NCI-H526 treated with DMSO at 0.1 percent for 48 hours (cell line): ENCODE results near the gene ELOVL4.
A peak's percentile ranks its signal among the peaks of the same experiment; 100 is the strongest.

Experiments used
- DNase-seq: peaks from one replicate; lab custom pipeline; 2025; lab: John Stamatoyannopoulos, UW

ELOVL4 gene

DNA sequence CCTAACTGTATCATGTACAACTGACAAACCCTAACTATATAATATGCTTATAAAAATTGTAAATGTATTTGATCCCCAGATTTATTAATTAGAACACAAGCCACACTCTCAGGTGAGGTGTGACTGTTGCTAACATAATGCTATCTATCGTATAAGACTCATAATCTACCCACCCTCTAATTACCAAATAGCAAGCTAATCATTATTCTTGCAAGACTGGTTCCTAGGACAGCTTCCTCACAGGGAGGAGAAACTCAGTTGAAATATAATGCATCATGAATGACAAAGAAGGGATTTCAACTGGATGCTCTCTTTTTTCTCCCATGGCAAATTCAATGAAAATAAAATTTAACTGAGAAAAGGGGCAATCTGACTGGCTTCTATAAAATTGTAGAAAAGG lies 35.4 kb downstream of the ELOVL4 start:
- no peak for DNase-seq

GRCh38 chr6:79909517-79909916 lies 37.8 kb downstream of the ELOVL4 start:
- no peak for DNase-seq

DNA sequence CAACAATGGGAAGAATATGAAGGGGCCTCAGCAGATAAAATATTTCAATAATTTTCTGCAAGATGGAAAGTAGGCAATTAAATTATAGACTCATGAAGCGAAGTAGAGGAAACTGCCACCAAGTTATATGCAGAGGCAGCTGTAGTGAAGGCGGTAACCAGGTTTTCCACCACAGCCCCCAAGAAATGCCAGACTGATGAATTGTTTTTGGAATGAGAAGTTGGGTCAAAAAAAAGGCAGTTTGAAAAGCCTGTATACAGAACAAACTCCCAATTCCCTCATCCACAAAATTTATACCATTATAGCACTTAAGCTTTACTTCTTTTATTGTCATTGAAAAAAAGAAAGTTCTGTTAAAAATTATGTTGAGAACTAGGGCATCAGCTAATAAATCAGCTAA lies 45.3 kb downstream of the ELOVL4 start:
- DNase-seq, result no peak

- DNase-seq, result no peak
These were observed 49.3 kb downstream of the ELOVL4 start for GRCh38 chr6:79898076-79898475.

DNA sequence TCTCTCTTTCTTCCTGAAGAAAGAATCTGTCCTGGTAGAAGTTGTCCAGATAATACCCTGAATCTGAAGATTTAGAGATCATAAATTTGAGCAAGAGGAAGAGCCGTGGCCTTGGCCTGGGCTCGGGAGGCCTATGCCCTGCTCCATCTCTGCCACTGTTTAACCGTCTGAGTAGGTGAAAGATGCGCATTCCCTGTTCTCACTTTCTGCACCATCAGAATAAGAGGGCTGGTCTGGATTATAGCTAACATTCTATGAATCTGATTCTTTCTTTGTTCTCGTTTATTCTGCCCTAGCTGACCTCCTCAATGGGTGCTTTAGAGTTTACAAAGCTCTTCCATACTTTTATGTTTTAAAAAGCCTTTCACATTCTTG lies 51.3 kb downstream of the ELOVL4 start:
- no peak for DNase-seq

- DNase-seq, result no peak
These were observed 51.8 kb downstream of the ELOVL4 start for GRCh38 chr6:79895382-79896074.

DNA sequence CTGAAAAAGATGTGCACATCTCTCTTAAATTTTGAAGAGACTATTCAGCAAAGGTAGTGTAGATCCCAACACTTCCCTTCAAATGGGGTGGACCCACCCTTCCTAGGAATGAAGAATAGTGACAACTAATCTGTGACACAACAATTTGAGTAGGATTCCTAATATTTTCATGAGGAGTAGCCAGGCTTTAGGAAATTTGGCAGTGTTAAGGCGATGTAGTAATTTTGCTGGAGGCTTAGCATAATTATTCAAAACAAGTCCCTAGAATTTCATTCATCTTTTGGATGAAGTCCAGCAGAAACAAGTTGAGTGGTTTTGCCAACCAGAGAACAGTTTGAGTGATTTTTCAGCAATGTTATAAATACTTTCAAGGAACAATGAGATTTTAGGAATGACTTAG lies 52.4 kb downstream of the ELOVL4 start:
- DNase-seq, result no peak

DNA sequence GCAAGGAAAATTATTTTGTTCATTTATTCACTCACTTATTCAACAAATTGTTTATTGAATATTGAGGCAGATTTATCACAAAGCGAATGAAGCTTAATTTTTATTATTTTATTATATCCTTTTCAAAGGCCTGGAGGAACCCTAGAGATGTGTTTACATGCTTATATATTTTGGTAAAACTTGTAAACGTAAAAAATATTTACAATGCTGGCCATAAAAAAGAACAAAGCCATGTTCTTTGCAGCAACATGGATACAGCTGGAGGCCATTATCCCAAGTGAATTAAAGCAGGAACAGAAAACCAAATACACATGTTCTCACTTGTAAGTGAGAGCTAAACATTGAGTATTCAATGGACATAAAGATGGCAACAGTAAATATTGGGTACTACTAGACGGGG lies 58.8 kb downstream of the ELOVL4 start:
- DNase-seq, result no peak

- DNase-seq, result no peak
These were observed 69.1 kb downstream of the ELOVL4 start for GRCh38 chr6:79878142-79878748.

DNA sequence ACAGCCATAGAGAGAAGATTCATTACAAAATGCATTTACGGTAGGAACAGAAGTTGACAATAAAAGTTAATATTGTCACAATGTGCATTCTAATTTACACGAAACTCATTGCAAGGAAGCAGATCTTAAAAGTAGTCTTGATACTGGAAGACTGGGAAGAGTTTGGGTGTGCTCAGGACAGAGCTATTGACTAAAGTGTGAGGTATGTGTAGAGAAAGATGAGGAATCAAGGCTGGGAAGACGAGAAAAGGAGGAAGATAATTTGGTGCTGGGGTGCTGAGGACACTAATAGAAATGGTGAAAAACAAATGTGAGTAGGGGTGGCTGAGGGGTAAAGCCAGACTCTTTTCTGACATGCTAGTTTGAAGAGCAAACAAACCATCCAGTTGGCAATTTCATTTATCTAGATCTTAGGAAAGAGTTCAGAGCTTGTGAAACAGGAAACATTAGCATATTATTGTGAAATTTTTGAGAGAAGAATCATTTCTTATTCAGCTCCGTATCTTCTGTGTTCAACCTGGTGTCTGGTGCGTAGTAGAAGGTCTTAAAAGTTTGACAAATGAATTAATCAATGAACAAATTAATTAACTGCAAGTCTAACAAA lies 72.7 kb downstream of the ELOVL4 start:
- no peak for DNase-seq

DNA sequence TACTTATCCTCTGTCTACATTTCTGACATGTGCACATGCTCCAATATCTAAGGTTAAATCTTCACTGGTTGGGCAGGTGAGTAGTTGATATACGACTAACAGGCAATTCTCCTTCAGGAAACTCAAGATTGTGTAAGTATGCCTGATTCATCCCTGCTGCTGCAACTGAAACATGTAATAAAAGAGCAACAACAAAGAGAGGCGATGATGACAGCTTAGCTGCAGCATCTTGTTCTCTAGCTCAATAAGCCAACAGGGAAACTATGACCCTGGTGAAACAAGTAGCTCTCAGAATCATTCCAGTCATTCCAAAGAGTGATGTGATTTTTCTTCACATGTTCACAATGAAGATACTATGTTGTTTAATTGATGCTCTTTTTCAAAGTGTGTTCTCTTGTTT lies 74.4 kb downstream of the ELOVL4 start:
- no peak for DNase-seq

DNA sequence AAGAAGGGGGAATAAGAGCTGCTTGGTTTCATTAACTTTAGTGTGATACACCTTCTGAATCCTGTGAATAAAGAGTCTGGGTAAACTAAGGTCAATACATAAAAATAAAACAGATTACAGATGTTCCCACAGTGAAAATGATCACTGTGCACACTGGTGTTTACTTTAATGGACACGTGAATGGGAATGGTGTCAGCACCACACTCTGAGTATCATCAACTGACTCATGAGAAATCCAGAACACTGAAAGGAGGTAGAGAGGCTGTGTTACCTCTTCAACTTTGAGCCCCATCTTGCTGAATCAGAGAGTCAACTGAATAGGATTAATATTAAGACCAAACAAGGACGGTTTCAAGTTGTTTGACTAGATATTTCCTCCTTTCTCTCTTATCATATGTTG lies 75.0 kb downstream of the ELOVL4 start:
- no peak for DNase-seq

DNA sequence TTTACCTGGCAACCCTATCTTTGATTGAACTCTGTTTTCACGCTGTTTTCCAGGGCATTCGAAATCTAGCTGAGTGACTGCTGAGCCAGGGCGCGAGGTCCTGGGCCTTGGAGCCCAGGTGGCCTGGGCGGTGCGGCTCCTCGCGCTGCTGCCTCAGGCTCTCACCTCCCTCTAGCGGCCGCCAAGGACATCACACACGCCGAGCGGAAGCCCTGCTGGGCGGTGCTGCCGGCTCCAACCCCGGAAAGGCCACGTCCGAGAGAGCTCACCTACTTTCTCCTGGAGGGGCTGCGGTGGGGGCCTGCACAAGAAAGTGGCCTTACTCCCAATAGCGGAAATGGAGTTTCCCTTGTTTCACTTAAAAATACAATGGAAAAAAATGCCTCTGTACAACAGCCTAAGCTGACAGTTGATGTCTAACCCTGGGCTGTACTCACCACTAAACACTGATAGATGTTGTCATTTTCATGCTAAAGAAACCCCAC lies 77.7 kb downstream of the ELOVL4 start:
- DNase-seq, result peak; percentile 62

DNA sequence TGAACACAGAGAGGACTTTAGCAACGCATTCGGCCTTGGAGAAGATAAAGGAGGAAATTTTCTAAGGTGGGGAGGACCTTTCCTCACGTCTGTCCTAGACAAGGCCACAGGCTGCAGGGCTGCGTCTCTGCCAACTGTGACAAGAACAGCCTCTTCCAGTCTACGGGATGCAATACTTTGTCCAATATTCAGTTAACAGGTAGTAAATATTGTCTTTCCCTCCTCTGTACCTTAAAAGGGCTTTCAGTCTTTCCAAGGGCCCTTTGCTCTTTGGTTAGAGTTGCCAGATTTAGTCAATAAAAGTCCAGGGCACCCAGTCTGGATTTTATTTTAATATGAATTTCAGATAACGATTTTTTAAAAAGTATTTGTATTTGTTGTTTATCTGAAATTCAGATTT lies 78.2 kb downstream of the ELOVL4 start:
- DNase-seq, result no peak

DNA sequence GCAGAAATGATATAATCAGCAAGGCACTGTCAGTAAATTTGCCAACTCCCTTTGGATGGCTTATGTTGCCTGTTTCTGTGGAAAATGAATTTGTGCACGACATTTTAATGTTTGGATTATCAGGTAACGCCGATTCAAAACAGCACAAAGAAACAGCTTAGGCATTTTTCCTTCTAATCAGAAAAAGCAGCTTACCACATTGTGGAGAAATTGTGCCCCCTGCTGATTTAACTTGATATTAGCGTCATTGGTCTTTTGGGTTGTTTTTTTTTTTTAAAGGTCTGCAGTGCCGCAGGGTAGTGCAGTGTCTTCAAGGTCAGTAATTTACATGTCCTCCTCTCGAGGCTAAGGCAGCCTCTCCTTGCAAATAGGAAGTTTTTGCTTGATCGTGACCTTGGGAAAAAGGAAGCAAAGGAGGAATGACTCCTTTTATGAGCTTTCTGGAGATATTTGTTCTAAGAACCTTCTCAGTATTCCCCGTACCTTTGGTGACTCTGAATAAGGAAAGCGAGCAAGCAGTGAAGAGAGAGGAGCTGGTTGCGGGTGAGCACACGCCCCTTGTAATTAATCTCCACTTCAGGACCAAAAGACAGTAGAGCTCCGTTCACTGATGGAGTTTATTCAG lies 79.1 kb downstream of the ELOVL4 start:
- DNase-seq, result peak; percentile 70
